Putamen (tissue), 1 donor: ENCODE results near the gene STIMATE.

Source experiments
- DNase-seq: peaks from one replicate; pipeline ENCODE4 v3.0.0-alpha.2; 2016; ENCODE audit warnings: low spot score

The STIMATE gene

DNA sequence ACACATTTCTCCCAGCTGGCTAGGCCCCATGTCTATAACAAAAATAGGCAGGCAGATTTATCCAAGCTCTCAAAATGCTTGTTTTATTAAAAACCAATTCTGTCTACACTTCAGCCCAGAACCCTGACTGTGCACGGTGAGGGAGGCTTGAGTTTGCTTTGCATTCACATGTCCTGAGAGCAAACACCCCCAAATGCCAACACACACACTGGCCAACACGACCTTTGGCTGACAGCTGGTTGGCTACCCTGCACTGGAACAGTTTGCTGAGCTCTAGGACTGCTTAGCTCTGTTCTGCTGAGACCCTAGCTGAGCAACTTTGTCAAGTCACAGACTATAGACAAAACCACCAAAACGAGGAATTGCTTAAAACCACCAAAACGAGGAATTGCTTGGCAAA lies 3.6 kb downstream of the STIMATE start:
- DNase-seq: no peak

DNA sequence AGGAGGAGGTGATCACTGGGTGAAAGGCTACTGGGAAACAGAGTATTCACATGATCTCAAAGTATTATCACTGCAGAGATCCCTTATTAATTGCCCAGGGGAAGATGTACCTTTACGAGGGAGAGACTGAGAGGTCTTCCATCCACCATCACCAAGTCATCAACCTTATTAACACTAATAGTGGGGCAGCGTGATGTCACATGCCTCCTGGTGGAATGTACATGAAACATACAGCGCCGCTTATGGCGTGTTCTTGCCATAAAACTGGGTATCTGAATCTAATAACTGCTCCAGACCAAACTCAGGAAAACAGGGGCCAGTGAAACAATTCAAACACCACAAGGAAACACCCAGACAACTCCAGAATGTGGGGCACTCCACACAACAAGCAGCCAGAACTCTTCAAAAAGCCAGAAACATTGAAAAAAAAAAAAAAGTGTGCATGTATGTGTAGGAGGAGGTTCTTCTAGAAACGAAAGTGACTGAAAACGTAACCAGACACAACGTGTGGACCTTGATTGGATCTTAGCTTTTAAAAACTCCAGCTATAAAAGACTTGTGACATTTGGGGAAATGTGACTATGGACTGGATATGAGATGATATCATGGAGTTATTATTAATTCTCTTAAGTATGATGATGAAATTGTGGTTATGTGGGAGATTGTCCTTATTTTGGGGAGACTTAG lies 4.6 kb downstream of the STIMATE start:
- DNase-seq: no peak

DNA sequence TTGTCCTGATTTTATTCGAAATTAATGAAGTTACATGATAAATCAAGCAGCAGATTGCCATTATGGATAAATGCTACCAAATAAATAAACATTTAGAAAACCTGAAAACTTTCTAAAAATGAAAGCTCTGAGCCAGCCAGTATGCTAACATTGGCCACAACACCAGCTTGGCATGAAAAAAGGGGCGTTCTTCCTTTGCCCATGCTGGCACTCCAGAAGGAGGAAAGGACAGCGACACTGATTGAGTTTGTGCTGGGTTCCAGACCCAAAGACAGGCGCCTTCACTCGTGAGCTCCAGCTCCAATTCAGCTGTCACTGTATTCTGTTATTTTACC lies 5.1 kb downstream of the STIMATE start:
- no peak for DNase-seq

DNA sequence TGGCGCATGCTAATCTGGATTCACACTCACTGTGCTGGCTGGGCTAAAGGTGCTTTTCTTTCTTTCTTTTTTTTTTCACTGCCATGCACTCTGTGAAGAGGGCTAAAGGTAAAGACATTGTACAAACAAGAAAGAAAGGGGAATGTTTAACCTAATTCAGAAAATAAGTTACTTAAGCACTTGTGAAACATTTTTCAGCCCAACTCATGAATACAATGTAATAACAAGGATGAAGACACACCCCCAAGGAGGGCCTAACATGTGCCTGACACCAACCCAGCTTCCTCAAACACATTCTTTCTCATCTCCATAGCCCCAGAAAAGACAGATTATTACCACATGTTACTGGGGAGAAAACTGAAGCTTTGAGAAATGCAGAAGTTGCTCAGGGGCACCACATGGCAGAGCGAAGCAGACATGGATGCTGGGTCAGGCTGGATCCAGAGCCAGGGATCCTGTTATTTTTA lies 5.7 kb downstream of the STIMATE start:
- no peak for DNase-seq

GRCh38 chr3:52891164-52891563 lies 6.2 kb downstream of the STIMATE start:
- DNase-seq: no peak

DNA sequence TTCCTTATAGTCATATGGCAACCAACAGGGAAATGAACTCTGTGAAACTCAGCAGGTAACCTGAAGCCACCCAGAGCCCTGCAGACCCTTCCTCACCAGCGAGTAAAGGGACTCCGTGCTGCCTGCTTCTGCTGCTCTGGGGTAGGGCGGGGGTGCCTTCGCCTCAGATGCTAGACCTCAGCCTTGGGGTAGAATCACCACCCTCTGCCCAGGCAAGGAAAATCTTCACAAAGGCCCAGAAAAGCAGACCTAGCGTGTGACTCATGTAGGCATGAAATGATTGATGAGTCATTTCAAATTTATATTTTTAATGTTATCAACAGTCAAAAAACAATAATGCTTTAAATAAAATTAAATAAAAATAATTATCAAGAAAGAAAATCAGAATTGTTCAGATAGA lies 6.6 kb downstream of the STIMATE start:
- DNase-seq: no peak

GRCh38 chr3:52889901-52890300 lies 7.4 kb downstream of the STIMATE start:
- no peak for DNase-seq

GRCh38 chr3:52887166-52887565 lies 10.2 kb downstream of the STIMATE start:
- no peak for DNase-seq

GRCh38 chr3:52886049-52886730 lies 11.2 kb downstream of the STIMATE start:
- no peak for DNase-seq

DNA sequence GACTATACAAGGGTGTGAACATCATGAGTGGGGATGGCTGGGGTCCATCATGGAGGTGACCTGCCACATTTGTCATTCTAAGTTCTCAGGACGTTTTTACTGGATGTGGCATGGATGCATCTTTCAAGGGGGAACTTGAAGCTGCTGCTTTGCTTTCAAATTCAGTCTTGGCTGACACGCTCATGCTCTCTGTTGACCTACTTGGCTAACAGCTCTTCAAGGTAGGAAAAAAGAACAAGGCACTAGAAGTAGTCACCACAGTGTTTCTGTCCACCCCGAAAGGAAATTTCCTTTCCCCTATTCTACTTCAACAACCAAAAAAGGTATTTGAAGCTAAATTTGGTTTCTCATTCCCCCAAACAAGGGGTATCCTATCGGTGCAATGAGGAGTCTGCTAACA lies 15.0 kb downstream of the STIMATE start:
- no peak for DNase-seq

DNA sequence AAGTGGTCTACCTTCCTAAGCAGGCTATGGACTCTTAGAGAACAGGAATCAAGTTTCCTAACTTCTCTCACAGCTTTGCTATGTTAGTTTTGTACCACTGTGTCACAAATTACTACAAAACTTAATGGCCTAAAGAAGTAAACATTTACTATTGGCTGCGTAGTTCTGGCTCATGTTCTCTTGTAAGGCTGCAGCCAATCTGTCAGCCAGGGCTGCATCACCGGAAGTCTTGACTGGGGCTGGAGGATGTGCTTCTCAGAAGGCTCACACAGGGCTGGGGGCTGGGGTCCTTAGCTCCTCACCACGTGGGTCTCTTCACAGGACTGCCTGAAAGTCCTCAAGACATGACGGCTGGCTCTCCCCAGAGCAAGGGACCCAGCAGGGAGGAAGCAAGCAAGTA lies 15.5 kb downstream of the STIMATE start:
- no peak for DNase-seq

DNA sequence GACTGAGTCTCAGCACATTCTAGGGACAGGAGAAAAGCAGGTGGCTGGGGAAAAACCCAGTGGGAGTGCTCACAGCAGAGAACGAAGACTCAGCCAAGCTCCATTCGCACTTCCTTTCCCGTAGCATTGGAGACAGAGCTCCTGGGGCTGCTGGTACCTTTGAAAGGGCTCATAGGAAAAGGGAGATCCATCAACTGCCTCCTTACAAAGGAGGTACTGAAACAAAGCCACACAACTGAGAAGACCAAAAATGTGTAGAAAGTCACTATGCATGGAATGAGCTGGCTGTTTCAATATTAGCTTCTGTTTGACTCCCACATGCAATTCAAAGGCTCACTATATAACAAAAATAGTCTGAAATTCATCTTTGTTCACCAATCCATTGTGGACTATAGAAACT lies 16.9 kb downstream of the STIMATE start:
- DNase-seq: no peak

DNA sequence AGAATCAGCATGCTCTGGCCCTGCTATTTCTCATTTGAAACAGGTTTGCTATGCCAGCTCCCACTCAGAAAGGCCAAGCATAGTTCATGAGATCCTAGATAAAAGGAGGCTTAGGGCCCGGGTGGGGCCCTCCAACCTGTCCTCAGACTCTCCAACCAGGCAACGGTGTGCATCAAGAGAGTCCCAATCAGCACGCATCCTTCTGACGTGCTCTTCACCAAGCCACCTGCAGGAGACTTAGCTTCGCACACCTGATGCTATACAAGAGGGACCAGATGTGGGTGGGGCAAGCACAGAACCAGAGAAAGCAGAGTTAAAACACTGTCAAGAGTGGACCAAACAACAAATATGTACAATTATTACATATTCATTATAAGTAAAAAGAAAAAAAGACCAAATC lies 17.3 kb downstream of the STIMATE start:
- no peak for DNase-seq

DNA sequence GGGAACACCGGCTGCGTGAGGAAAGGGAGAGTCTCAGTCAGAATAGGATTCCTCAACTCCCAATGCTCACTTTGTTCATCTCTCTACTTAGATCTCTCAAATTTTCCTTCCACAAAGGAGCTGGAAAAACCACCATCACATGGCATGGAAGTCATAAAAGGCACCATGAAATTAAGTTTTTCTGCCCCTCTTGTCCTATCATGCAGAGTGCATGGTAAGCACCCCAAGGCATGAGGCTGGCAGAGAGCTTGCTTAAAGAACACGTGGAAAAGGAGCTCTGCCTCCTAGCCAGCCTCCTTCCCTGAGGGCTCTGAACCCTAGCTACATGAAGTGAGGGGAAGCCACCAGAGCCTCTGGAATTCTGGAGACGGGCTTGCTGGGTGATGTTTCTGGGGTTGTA lies 17.8 kb downstream of the STIMATE start:
- no peak for DNase-seq

DNA sequence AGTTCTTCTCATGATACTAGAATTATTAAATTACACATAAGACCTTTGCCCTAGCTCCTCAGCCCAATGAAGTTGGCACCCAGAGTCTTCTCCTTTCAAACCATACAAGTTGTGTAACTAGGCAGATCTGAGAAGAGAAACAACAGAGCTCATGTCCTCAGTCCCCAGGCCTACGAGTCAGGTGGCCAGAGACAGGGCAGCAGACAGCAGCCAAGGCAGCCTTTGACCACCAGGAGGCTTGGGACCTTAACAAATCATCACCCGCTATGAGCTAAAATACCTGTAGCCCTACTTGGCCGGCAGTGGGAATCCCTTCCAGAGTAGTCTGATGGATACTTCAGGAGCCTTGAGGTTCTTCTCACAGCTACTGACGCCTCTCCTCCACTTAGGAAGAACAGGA lies 18.3 kb downstream of the STIMATE start:
- no peak for DNase-seq

DNA sequence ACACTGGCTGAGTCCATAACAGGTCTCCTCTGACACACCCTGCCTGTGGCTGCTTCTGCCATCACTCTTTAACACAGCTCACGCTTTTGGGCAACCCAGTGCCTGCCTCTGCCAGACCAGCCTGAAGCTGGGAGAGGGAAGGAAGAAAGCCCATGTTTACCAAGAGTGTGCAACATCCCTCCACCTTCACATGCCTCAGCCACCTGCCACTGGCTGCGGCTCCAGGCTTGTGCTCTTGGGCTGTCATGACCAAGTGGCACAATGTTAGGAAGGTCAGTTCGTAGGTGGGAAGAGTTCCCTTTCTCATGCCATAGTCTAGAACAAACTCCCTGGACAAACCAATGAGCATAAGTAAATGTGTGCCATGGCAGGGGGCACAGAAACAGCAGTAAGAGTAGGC lies 20.3 kb downstream of the STIMATE start:
- no peak for DNase-seq

GRCh38 chr3:52874864-52875587 lies 22.3 kb downstream of the STIMATE start:
- no peak for DNase-seq

GRCh38 chr3:52874160-52874701 lies 23.1 kb downstream of the STIMATE start:
- no peak for DNase-seq

GRCh38 chr3:52873433-52874159 lies 23.8 kb downstream of the STIMATE start:
- DNase-seq: no peak

GRCh38 chr3:52872245-52872644 lies 25.1 kb downstream of the STIMATE start:
- no peak for DNase-seq

GRCh38 chr3:52871761-52872160 lies 25.6 kb downstream of the STIMATE start:
- DNase-seq: no peak

GRCh38 chr3:52870471-52870870 lies 26.9 kb downstream of the STIMATE start:
- no peak for DNase-seq
